ENCODE results near the gene SAP30L.

The SAP30L gene

GRCh38 chr5:154445422-154446194, at the start of gene SAP30L:
Gene SAP30L (plus strand): TSS chr5:154445997. CDS start chr5:154446605, 608 bp downstream.
- DNase-seq: peak; percentile 96

GRCh38 chr5:154396128-154396527, 49.7 kb upstream of the SAP30L start:
- no peak for DNase-seq

DNA sequence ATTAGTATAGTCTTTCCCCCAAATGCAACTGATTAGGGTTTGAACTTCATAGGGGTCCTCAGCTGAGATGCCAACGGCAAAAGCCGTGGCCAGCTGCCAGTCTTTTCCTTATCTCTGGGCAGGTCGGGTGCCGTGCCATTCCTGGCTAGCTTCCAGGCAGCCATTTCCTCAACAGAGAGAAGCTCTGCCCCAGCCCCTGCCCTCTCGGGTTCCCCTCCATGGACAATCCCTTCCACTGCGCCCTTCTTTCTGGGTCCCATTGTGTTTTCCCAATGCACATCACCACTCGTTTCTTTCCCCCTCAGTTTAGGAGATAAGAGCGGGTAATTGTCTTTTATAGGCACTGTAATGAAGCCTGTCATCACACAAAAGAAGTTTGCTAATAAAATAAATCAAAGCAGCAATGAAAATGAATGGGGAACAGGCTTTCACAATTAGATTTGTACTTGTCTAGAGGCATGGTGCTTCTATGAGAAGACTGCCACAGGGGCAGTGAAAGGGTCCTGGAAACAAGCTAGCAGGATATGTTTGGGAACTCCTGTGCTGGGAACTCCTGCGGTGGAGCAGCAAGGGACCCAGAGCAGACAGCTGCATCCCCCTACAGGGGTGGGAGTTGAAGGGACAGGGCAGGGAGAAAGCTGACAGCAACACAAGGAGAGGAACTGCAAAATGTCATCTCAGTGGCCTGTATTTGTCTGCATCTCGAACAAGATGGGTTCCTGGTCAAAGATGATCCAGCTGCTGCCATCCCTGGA, 48.0 kb upstream of the SAP30L start:
- no peak for DNase-seq

DNA sequence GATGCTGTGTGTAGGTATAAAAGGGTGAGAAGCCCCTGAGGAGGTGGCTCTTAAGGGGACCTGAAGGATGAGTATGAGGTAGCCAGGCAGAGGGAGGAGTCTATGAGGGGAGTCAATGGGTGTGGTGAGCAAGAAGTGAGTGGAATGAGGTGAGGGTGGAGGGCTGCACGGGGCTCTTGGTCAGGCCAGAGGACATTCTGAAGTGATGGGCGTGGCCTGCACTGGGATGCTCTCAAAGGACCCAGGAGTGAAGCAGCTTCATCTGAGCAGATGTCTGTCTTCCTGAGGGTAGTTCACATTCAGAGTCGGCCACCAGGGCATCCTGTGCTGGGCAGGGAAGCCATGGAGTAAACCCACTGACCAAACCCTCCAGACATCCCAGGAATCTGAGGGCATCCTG, 45.1 kb upstream of the SAP30L start:
- no peak for DNase-seq

- DNase-seq: no peak
Measured at GRCh38 chr5:154401355-154401754, 44.4 kb upstream of the SAP30L start.

- DNase-seq: no peak
Measured at GRCh38 chr5:154401931-154402330, 43.9 kb upstream of the SAP30L start.

GRCh38 chr5:154402611-154403010, 43.2 kb upstream of the SAP30L start:
- no peak for DNase-seq

DNA sequence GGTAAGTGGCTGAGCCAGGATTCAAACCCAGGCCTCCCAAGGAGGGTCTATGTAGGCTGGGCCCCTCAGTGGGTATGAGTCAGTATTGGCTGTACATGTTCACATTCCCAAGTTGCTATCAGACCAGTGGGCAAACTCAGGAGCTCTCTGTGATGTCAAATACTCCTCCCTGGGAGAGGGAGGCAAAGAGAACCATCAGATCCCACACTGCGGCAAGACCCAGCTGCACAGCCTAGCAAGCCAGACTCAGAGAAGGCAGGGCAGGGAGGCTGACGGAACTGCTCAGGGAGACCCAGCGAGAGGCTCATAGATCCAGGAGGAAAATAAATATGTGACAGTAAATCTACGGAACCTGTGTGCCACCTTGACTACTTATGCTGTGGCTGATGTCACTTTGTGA, 42.6 kb upstream of the SAP30L start:
- no peak for DNase-seq

GRCh38 chr5:154403776-154404387, 41.9 kb upstream of the SAP30L start:
- no peak for DNase-seq

DNA sequence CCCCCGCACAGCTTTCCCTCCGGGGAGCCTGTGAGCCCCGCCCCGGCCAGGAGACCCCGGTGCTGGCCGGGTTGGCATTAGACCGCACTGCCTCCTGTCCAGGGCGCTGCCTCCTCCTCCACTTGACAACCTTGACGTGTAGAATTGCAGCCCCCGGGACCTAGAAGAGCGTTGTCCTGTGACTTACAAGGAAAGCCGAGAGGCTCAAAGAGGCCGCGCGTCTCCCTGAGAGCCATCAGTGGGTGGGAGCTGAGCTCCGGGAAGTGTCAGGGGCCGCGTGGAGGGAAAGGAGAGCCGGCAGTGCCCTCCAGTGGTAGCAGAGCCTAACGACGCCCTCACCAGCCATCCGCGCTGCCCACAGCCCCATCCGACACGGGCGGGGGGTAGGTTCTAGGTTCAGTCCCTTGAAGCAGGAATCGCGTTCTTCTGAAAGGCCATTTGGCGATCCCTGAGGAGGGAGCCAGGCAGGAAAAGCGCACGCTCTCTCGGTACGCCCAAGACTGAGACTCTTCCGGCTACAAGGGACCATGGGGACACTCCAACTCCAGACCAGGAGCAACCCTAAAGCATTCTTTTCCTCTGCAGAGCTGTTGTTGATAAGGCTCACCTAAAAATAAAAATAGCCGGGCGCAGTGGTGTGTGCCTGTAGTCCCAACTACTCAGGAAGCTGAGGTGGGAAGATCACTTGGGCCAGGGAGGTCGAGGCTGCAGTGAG, 40.6 kb upstream of the SAP30L start:
- DNase-seq: peak; percentile 67

DNA sequence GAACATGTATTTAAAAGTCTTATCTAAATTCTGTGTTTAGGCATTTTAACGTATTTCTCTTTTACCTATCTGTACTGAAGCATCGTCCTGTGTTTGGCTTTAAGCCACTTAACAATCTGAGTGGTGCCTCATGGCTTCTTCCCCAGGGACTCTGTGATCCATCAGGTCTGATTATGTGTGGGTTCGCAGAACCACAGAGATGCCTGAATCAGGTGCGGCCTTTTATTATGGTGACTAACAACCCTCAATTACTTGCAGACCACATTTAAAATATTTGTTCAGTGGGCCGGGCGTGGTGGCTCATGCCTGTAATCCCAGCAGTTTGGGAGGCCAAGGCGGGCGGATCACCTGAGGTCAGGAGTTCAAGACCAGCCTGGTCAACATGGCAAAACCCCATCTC, 39.6 kb upstream of the SAP30L start:
- no peak for DNase-seq

DNA sequence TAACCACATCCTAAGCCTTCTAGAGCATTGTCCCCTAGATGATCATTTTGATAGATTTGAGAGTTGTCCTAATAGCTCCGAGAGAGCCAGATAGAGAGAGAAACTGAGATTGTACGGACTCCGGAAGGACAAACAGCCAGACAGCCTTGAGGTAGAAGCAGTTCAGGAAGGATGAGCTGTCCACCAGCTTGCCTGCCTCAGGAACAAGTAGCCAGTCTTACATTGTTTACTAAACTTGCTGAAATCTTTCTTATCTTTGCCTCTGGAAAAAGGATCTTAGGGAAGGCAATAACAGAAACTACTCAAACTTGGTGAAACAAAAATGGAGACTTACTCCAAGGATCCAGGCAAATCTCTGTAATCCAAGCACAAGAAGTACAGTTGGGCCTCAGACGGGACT, 39.0 kb upstream of the SAP30L start:
- no peak for DNase-seq

GRCh38 chr5:154408811-154409210, 37.0 kb upstream of the SAP30L start:
- no peak for DNase-seq

- DNase-seq: no peak
Measured at GRCh38 chr5:154409230-154409840, 36.5 kb upstream of the SAP30L start.

DNA sequence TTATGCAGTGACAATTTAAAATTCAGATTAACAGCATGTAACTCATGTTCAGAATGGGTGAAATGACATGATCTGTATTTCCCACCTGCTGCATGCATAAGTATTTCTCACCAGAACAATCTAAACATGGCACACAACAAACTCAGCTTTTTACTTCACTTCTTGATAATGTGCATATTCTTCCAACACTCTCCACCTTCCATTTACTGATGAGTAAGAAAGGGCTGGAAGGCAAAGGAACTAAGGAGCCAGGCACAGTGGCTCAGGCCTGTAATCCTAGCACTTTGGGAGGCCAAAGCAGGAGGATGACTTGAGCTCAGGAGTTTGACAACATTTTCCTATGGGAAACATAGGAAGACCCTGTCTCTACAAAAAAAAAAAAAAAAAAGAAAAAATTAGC, 35.8 kb upstream of the SAP30L start:
- DNase-seq: no peak

GRCh38 chr5:154410786-154411185, 35.0 kb upstream of the SAP30L start:
- DNase-seq: no peak

DNA sequence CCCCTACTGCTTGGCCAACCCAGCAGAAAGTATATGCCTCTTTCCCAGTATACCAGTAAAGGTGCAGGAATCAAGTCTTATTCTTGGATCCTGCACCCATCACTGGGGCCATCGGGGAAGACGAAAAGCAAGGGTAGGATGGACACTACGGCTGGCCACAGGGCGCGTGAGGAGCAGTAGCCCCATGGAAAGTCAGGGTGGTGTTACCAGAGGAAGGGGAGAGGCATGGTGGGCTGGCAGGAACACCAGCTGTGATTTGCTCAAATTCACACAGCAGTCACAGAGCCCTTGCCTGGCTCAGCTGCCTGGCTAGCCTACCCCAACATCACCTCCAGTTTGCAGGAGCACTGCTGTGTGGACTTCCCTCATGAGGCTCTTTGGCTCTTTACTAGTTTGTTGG, 34.5 kb upstream of the SAP30L start:
- DNase-seq: no peak

DNA sequence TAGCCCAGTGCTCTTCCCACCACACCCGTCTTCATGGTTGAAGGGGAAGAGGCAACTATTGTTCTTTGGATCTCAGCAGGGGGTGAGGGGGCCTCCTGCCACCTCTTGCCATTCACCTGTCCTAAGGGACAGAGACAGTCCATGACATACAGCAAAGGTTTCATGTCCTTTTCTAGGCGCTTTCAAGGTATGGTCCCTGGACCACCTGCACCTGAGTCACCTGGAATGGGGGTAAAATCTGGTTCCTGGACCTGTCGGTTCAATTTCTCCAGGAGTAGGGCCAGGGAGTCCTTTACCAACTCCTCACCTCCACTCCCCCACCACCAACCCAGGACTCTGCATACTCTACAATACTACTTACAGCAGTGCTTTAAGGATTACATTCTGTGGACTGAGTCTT, 33.5 kb upstream of the SAP30L start:
- DNase-seq: no peak

DNA sequence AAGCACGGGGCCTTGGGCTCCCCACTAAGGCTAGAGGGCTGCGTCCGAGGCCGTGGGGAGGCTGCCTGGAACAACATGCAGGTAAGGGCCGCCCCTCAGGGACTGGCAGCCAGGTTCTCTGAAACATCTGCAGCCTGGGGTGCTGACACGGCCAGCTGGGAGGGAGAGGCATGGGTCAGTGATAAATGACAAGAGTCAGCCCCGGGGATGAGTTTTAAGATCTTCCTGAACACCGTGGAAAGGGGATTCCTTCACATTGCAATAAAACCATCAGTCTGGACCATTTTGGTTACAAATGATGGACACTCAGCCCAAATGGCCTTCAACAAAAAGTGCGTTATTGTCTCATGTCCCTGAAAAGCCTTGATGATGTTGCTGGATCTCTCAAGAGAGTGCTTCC, 32.9 kb upstream of the SAP30L start:
- no peak for DNase-seq

GRCh38 chr5:154415114-154415513, 30.7 kb upstream of the SAP30L start:
- DNase-seq: no peak

GRCh38 chr5:154418344-154418820, 27.4 kb upstream of the SAP30L start:
- DNase-seq: no peak

DNA sequence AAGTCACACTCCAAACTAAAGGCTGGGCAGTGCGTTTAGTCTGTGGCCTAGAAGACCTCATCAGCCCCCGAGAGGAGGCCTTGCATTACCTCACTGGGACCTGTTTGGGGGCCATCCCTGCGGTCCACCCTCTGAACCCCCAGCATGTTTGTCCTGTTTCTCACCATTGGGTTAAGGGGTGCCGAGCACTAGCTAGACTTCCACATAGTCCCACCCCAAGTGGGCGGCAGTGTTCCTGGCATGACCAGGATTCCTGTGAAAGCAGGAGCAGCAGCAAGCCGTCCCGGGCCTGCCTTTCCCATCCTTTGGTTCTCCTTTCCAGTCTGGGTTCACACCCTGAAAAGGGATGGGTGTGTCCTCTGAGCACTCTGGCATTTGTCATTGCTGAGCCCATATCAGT, 26.6 kb upstream of the SAP30L start:
- DNase-seq: no peak

GRCh38 chr5:154421868-154422267, 23.9 kb upstream of the SAP30L start:
- DNase-seq: peak; percentile 19

Data from CD4-positive, alpha-beta T cell treated with Interleukin-17A for 1 hour (primary cell).